HG02642 (cell line): Measurements from ENCODE around the gene STOX2.

Experiments
- ATAC-seq: cut with Tn5 transposase; IDR thresholded peaks from one replicate; pipeline ENCODE4 v1.9.1; 2021; ENCODE audit warnings: mild to moderate bottlenecking; ENCODE audit not compliant: unreplicated experiment, poor library complexity

Gene STOX2

DNA sequence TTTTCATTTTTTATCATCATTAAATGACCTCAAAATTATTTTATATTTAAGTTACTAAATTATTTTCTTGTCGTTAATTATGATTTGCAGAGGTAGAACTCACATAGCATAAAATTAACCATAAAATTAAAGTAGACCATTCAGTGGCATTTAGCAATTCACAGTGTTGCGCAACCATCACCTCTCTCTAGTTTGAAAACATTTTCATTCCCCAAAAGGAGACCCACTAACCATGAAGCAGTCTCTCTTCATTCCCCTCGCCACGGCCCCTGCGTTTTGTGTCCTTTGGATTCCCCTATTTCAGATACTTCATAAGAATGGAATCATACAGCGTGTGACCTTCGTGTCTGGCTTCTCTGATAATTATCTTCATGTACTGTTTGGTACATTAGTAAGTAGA is 157.7 kb downstream of the STOX2 start:
- no peak for ATAC-seq

GRCh38 chr4:184064877-184065276 is 159.8 kb downstream of the STOX2 start:
- ATAC-seq, result no peak

DNA sequence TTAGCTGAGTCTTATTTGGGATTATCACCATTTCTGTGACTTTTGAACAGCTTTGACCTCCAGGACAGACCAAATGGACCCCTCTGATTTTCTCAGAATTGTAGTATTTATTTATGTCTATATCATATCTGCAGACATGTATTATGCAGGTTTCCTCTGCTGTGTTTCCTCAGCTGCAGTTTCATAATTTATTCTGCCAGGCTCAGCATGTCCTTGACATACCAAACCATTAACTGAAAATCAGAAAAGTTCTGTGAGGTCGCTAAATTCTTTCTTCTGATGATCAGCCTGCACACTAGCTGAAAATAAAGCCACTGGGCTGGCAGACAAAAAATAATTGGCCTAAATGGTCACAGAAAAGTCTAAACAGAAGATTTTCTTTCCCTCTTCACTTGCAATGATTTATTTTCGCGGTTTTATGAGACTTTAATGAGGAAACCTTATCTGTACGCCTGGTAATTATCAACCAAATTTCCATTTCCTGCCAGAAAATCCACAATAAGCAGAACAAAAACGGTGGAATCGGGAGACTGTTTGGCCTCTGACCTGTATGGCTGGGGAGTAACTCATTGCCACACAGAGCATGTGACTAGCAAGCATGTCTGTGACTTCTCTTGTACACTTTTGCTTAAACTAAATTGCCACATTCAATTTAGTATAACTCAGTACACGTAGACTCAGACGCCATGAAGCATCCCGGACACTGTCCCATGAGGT is 161.6 kb downstream of the STOX2 start:
- no peak for ATAC-seq

- ATAC-seq, result no peak
Measured at GRCh38 chr4:184067931-184068554, 162.9 kb downstream of the STOX2 start.
